ENCODE data around the gene PBRM1.
"Not testable (repeated sequence)": the region's sequence is repeated elsewhere in the genome, so short reads cannot be mapped to it uniquely, and the experiment has no call there.

PBRM1 gene

DNA sequence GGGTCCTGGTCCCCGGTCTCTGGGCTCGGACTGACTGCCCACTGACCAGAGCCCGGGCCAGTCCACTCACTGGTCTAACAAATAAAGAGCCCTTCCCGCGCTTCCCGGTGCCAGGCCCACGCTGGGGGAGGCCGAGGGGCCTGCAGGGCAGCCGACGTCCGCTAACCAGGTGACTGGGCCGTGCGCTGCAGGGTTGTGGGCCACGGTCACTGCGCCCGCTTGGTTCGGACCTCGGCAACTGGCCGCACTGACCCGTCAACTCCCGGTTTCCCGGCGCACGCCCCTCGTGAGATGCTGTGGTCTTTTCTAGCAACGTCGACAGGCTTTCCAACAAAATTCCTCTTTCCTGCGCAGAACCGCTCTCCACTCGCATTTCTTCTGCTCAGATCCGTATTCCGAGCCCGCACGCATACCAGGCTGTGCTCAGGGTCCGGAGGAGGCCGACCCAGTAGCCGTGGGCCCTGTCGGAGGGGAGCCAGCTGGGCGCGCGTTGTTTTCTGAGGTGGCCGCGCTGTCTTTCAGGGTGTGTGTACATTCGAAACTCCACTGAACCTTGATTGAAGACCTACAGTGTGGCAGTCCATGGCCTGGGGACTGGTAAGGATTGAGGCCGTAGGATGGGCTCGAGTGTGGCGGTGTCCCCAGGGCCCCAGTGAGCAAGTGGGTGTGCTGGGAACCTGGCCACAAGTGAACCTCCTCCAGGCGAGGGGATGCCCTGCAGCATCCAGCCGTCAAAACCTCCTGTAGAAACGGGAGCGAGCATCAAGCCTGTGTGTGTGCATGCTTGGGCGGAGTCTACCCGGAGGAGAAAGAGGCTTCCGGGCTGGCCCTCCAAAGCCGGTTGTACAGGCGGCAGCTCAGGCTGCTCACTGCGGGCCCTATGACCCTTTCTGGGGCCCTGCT is 151.2 kb downstream of the PBRM1 start:
- DNase-seq: peak; percentile 22

DNA sequence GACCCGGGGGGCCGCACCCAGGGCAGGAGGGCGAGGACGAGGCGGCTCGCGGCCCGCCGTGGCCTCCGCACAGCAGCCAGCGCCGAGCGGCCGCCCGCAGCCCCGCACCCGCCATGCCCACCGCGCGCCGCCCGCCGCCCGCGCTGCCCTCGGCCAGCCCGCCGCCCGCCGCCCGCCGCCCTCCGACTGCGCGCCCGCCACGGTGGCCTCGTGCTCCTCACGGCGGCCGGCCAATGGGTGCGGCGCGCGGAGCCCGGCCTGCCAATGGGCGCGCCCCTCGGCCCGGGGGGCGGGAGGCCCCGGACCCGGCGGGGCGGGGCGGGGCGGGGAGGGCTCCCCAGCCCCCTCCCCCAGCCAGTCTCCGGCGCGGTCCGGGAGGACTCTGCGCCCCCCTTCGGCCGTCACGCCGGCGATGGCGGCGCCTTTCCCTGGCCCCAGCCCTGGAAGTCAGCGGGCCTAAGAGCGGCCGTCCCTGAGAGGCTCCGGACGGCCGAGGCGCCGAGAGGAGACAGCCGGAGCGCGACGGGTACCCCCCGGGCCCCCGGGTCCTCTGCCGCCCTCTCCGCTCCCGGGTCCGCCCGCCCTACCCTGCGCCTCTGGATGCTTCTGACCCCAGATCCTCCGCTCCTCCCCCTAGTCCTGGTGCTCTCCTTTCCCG is 152.0 kb downstream of the PBRM1 start, which contains the start of gene NT5DC2:
NT5DC2 (minus strand) TSS at position 235 of the 658 bp plus-strand sequence; CDS start at position 115, 120 bp downstream.
- peak; percentile 69 for DNase-seq

DNA sequence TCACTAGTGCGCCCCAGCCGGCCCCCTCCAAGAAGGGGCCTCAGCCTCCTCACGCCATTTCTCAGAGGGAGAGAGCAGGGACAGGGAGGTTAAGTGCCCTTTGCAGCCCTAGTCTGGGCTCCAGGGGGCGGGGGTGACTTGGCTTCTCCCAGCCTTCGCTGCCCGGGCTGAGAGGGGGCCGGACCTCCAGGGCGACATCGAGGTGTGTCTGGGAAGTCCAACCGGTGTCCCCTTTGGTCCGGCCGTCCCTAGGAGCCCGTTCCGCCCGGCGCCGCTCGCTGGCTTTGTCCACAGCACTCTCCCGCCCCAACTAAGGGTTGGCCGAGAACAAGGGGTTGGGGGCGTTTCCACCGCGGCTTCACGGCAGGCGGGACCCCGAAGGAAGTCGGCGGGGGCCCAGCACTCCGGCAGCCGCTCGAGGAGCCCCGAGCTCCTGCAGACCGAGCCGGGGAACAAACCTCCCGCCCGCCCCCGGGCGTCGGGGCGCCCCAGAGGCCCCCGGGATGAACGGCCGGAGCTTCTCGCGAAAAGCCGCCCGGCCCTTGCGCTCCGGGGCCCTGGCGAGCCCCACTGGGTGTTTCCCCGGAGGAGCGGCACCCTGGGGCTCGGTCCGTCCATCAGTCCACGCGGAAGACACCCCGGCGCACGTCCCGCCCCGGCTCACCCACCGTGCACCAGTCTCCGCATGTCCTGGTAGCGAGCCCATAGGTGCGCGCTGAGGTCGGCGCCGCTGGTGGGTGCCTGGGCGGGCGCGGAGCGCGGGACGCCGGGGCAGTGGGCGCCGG is 152.7 kb downstream of the PBRM1 start:
- peak; percentile 35 for DNase-seq

DNA sequence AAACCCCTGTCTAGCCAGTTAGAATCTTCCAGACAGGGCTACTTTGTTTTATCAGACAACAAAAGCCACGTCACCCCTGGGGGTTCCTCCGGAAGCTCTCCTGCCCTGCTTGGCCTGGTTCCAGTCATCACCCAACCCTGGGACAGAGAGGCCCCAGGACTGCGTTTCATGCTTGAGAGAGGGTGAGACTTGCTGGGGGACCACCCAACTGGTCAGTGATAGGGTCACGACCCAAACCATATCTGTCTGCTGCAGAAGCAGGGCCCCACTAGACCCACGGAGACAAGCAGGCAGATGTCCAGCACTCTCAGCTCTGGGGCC is 153.2 kb downstream of the PBRM1 start:
- DNase-seq: peak; percentile 38

DNA sequence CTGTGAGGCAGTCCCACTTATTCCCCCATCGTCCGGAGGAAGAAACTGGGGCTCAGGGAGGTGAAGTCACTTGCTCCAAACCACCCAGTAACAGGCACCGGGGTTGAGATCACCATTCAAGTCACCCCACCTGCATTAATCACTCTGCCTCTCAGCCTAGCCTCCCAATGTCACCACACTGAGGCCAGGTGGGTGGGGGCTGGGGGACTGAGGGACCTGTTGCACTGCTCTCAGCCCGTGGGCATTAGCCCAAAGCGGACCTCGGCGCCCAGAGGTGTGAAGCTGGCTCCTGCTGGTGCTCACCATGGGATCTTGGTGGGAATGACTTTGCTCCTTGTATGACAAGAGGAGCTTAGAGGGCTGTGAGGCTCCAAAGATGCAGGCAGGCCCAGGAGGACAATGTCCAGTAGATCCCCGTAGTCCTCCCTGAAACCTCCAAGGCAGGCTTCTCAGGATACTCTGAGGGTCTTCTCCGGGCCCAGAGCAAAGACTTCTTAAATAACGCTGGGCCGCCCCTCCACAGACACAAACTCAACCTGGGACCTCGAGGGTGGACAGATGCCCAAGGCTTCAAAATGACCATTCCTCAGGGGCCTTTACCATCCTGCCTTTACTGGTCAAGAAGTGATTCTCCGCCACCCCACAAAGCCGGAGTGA is 153.7 kb downstream of the PBRM1 start:
- peak; percentile 14 for DNase-seq

DNA sequence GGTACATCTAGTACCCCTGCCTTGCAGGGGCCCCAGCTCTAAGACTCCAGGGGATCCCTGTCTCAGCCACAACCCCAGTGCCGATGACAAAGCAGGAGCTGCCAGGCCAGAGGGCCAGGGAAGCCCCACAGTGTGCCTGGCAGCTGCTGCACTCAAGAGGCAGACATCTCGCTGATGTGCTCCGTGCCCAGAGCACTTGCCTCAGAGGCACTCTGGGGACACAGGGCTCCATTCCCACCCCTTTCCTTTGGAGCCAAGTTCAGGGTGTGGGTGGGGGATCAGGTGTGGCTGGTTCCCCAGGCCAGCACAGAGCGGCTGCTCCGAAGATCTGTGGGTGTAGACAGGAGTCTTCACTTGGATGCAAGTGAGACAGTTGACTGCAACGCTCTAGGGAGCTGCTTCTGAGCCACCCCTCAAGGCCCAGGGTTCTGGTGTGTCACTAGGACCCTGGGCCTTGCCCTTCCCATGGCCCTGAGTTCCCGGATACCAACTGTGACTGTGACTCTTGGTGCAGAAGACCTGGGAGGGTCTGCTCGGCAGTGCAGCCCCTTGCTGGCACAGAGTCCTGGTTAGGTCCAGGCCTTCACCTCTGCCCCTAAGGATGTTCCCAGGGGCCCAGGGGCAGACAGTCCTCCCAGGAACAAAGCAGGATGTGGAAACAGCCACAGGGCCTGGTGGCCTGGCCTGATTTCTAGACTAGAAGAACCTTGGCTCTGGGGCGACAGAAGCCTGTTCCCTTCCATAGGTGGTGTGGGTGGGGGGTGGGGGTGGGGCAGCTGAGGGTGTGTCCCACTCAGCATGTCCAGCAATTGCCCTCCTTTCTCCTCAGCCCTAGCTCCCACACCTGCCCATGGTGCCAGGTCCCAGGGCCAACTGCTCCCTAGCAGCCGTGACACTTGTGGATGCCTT is 154.5 kb downstream of the PBRM1 start:
- peak; percentile 13 for DNase-seq

DNA sequence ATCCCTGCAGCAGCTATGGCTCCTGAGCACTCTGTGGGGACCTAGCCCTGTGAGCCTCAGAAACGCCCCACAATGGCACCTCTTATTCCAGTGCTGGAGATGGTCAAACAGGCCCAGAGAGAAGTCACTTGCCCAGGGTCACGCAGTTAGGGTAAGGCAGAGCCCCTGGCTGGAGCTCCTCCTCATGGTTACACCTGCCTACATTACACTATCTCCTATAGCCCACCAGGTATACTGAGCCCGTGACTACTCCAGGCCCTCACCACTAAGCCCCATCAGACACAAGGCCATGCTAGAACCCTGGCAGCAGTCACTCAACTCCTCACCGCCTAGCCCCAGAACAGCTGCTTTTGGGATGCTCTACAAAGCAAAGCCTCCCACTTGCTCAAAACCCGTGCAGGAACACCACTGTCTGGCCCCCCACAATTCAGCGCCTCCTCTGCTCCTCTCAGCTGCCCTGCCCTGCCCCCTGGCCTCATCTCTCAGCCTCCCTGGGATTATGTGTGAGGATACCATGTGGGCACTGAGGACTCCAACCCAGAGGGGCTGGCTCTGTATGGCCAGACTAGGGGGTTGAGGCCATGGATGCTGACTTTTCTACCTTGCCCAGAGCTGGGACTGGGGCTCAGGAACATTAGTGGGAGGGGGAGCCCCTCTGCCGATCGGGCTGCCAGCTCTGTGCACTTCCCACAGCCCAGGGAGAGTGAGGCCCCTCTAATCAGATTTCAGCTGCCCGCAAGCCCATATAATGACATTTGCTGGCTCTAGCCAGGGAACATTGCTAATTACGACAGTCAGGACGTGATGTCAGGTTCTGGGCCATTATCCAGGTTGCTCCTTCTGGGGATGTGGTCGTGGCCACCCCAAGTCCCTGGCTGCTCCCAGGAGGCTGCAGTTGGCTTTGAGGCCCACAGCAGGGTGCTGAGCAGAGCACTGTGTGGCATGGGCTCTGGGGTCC is 156.1 kb downstream of the PBRM1 start:
- peak; percentile 12 for DNase-seq

DNA sequence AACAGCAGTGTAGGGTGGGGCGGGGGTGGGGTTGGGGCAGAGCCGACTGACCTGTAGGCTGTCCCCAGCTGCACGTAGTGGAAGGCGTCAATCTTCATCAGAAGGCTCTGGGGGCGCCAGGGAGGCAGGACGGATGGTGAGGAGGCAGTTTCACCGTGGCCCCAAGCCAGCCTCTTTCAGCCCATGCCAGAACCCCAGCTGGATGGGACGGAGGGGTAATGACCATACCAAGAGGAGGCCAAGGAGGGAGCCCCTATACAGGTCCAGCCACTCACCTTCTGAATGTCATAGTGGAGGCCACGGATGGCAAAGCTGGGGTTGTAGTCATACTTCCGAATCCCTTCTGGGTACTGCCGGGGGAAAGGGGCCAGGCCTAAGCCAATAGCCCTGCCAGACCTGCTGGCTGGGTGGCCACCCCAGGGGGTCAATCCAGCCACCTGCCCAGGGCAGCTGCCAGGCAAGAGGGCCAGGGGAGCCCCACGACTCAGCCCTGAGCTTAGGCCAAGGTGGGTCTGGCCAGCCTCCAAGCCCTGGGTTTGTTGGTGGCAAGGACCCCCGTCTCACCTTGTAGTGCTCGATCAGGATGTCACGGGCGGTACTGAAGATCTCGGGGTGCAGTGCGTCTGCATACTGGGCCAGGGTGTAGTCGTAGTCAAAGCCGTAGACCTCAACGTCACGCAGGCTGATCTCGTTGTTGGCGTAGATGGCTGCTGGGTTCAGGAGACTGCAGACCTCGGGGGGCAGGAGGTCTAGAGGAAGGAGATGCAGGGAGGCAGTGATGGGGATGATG is 156.9 kb downstream of the PBRM1 start:
- peak; percentile 13 for DNase-seq

DNA sequence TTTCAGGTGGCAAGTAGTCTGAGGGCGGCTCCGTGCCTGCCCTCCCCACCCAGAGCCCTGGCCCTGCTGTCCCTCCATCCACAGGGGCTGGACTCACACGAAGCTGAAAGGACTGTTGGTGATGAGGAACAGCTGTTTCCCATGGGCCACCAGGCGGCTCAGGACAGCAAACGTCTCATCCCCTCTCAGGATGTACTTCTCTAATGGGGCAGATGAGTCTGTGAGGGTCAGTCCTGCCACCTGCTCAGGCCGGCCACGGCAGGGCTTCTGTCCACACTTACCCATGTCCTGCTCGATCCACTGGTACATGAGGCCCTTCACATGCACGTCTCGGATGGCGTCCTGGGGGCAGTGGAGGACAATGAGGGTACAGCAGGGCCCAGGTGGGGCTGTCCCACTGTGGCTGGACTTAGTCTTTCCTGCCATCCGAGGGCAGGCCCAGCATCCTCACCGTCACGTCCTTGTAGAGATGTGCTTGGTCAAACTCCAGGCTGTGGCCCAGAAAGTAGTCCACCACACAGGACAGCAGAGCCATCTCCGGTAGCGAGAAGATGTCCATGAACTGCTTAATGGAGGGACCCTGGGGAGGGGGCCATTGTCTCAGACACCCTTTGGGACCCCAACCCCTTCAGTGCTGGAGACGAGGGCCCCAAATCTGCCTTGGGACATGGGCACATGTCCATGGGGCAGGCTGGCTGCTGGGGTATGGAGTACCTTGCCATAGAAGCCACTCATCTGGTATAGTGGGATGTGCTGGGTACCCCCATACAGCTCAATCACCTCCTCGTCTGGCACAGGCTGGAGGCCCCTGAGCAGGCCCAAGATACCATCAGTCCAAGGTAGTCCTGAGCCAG is 157.8 kb downstream of the PBRM1 start:
- peak; percentile 11 for DNase-seq

DNA sequence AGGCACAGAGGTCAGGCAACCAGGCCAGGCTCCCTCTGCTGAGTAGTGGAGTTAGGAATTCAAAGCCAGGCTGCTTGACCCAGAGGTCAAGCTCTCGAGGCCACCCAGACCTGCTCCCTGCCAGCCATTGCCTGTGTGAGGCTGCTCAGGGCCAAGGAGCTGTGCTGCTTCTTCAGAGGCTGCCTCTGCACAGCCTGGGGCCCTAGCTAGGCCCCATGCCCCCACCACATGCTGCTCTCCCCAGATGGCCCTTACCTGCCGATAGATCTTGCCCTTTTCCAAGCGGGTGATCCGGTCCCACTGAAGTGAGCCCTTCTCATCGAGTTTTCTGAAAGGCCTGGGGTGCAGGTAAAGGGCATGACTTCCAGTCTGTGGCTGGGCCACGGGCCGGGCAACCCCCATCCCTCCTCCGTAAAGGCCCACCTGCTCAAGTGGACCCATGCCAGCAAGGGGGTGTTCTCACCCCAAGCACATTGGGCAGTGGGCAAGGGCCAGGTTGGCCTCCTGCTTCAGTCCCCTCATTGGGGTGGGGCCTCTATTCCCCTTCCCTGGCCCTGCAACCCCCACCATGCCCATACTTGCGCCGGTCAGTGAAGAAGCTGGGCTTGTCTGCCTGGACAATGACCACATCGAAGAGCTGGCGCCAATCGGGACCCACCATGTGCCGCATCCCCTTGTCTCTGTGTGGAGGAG is 158.5 kb downstream of the PBRM1 start:
- peak; percentile 9 for DNase-seq

DNA sequence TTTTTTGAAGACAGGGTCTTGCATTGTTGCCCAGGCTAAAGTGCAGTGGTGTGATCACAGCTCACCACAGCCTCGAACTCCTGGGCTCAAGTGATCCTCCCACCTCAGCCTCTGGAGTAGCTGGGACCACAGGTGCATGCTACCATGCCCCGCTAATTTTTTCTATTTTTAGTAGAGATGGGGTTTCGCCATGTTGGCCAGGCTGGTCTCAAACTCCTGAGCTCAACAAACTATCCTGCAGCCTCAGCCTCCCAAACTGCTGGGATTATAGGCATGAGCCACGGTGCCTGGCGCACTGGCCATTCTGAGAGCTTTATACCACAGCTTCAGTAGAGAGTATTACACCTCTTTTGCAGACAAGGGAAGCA is 159.1 kb downstream of the PBRM1 start:
- DNase-seq: not testable (repeated sequence)

DNA sequence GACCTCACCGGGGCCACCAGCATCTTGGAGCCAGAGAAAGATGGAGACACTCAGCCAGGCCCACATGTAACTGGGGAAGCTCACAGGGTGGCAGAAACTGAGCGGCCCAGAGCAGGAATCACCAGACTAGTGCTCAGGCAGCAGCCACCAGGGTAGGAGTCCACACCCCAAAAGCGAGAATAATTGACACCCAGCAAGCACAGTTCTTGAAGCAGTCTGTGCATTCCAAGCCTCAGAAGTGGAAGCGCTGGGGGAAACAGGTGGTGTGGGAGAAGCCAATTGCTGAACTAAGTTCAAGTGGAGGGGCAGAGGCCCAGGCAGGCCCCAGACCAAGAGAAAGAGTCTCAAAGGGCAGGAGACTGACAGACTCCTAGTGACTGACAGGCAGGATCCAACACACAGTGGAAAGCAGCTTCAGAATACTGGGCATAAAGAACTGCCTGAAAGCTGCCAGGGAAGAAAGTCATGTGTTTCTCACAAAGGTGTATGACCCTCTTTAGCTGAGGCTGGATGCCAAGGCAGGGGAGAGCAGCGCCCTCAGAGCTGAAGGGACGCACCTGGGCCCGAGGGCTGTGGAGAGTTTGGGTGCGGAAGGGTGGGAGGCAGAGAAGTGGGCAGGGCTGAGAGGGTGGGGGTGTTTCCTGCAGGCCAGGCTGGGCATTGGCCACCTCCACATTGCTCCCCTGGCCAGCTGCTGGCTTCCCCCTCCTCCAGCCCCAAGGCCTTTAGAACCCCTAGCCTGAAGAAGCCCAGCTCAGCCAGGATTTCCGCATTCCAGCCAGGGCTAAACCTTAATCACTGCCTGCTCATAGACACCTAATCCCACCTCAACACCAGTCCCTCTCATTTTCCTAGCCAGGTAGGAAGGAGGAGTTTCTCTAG is 159.8 kb downstream of the PBRM1 start:
- no peak for DNase-seq

DNA sequence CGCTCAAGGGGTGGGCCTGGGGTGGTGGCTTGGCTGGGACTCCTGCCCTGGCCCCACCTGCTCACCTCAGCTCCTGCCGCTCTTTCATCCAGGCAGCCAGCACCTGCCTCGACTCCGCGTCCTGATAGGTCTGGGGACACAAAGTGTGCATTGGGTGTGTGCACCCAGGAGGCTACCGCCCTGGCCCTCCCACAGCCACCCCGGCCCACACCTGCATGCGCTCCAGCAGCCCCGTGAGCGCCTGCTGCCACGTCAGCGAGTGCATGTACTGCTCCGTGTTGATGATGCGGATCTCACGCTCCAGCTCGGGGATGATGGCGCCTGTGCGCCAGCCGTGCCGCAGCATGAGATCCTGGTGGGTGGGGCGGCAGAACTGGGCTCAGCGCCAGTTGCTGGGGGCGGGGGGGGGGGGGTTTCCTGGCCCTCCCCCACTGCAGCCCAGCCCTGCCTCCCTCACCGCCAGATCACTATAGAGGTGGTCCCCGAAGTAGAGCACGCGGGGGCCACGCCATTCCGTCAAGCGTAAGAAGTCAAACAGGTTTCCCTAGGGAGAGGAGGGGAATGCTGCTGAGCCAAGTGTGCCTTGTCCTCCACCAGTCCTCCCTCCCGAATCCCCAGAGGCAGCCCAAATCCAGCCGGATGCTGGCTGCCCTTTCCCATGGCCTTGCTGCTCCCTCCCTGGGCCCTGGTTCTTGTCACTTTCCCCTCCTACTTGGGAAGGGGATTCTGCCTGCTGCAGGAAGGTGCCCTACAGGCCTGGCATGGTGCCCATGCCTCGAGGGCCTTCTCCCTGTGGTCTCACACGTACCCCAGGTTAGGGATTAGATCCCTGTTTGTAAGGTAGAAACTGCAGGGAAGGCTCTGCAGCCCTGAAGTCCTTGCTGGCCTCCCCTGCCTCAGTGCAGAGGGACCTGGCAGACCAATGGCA is 160.7 kb downstream of the PBRM1 start:
- DNase-seq: no peak

DNA sequence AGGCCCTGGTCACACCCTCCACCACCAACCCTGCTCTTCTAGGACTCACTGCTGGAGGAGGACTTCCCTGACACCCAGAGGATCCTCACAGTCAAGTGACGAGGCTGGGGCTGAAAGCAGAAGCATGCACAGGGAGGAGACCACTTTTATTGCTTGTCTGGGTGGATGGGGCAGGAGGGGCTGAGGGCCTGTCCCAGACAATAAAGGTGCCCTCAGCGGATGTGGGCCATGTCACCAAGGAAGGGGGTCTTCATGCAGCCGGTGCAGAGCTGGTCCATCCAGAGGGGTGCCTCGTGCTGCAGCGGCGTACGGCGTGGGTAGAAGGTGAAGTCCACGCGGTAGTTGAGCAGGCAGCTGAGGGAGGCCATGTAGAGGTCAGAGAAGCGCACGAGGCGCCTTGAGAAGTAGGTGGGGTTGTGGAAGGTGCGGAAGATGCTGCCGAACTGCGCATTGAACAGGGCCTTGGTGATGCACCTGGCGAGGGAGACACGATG is 161.4 kb downstream of the PBRM1 start:
- DNase-seq: no peak

DNA sequence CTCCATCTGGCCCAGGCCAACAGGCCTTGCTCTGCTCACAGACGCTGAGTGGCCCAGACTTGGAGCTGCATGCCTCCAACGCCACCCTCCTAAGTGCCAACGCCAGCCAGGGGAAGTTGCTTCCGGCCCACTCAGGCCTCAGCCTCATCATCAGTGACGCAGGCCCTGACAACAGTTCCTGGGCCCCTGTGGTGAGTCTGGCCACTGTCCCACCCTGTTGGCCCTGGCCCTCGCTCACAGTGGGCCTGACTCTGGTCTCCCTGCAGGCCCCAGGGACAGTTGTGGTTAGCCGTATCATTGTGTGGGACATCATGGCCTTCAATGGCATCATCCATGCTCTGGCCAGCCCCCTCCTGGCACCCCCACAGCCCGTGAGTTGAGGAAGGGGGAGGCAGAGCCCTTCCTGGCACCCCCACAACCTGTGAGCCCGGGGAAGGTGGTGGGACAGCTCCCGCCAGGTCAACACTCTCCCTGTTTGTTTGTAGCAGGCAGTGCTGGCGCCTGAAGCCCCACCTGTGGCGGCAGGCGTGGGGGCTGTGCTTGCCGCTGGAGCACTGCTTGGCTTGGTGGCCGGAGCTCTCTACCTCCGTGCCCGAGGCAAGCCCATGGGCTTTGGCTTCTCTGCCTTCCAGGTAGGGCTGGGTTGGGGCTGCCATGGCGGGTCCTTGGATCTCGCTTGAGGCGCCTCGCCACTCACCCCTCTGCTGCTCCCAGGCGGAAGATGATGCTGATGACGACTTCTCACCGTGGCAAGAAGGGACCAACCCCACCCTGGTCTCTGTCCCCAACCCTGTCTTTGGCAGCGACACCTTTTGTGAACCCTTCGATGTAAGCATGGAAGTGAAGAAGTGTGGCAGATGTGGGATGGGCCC is 162.1 kb downstream of the PBRM1 start:
- DNase-seq: no peak
